ENCODE results near the gene PAGE5.

The PAGE5 gene

GRCh38 chrX:55220119-55220794 lies at the start of gene PAGE5:
Gene PAGE5 (plus strand): TSS chrX:55220346. CDS start chrX:55221383, 1,037 bp downstream.
- no peak for DNase-seq (ENCODE audit: low read depth in 2 of 3, low spot score in 1 of 3)

- DNase-seq (ENCODE audit: low read depth in 2 of 3, low spot score in 1 of 3): no peak
Observed at GRCh38 chrX:55187281-55187680, 32.9 kb upstream of the PAGE5 start.

GRCh38 chrX:55196688-55197087 lies 23.5 kb upstream of the PAGE5 start:
- DNase-seq (ENCODE audit: low read depth in 2 of 3, low spot score in 1 of 3): no peak

GRCh38 chrX:55201930-55202579 lies 18.1 kb upstream of the PAGE5 start:
- no peak for DNase-seq (ENCODE audit: low read depth in 2 of 3, low spot score in 1 of 3)

- DNase-seq (ENCODE audit: low read depth in 2 of 3, low spot score in 1 of 3): no peak
Observed at GRCh38 chrX:55206162-55206941, 13.8 kb upstream of the PAGE5 start.

GRCh38 chrX:55210931-55211677 lies 9.0 kb upstream of the PAGE5 start:
- DNase-seq (ENCODE audit: low read depth in 2 of 3, low spot score in 1 of 3): no peak

GRCh38 chrX:55213381-55213780 lies 6.8 kb upstream of the PAGE5 start:
- DNase-seq (ENCODE audit: low read depth in 2 of 3, low spot score in 1 of 3): no peak

GRCh38 chrX:55240788-55241340 lies 20.7 kb downstream of the PAGE5 start:
- DNase-seq (ENCODE audit: low read depth in 2 of 3, low spot score in 1 of 3): no peak

GRCh38 chrX:55253528-55253927 lies 33.4 kb downstream of the PAGE5 start:
- DNase-seq (ENCODE audit: low read depth in 2 of 3, low spot score in 1 of 3): no peak

- no peak for DNase-seq (ENCODE audit: low read depth in 2 of 3, low spot score in 1 of 3)
Observed at GRCh38 chrX:55260806-55261205, 40.7 kb downstream of the PAGE5 start.

GRCh38 chrX:55264816-55265215 lies 44.7 kb downstream of the PAGE5 start, which contains the start of gene PAGE3:
Gene PAGE3 (minus strand): TSS chrX:55264916. CDS start chrX:55263903, 1,013 bp downstream.
- no peak for DNase-seq (ENCODE audit: low read depth in 2 of 3, low spot score in 1 of 3)

Measured in stimulated activated CD4-positive, alpha-beta T cell treated with anti-CD3 and anti-CD28 coated beads, Interleukin-12 subunit alpha, Interleukin-12 subunit beta, amount 100 ng/mL, for 48 hours (primary cell).